Measurements from ENCODE around the gene PITX2. TPM values are rescaled to one million over a fixed set of nuclear protein-coding genes. Genes with fewer than 3 reads are reported as not detected.

PITX2 gene
- total RNA-seq, 1 experiment from 2014 or later, result not detected

DNA sequence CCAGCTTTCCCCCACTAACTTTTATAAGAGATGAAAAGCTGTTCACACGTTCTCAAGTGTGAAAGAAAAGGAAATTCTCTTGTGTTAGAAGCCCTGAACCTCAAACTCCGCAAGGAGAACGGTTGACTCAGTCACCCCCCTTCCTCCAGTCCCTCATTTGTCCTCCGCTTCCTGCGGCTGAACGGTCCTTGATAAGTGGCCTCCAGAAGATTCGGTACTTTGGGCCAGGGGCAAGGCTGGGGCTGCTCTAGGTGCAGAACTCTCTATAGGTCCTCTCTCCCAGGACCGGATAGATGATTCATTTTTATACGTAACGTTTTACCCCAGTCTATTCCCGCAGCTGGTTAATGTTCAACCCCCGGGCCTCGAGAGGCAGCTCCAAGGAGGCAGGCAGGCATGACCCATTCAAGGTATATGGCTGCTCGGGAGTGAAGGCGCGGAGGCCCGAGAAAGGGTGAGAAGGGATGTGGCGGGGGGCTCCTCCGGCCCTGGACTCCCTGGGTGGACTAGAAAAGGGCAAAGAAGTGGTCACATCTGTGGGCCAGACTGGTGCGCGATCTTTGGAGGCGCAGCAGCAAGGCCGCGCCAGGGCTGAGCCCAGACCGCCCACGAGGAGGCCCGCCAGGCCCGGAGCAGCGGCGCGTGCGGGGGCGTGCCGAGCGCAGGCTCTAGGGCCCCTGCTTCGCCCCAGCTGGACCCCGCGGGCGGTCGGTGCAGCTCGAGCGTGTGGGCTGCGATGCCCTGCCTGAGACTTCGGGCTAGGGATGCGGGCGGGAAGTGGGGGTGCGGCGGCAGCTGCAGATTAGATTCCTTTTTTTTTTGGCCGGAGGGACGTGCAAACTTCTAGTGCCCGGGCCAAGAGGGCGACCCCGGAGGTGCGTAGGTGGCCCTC is 11.7 kb downstream of the PITX2 start:
- Mint-ChIP-seq H3K9me3 (ENCODE audit: low read depth, unreplicated experiment) (no peaks in the 10 kb centered on the region), H3K27ac (ENCODE audit: unreplicated experiment) (no peak overlapping the region), H3K4me3 (ENCODE audit: low read depth, unreplicated experiment) (no peak overlapping the region), H3K4me1 (ENCODE audit: low read depth, unreplicated experiment) (peaks cover 18% of the 10 kb centered on the region), H3K27me3 (ENCODE audit: unreplicated experiment) (no peaks in the 10 kb centered on the region), H3K36me3 (ENCODE audit: insufficient read depth, unreplicated experiment) (no peaks in the 10 kb centered on the region)
- CTCF ChIA-PET, result no interaction called here
- BruUV-seq (replicated peaks), result no TSS peak
- no peak for TF ChIP-seq CTCF (IDR thresholded peaks at IDR 0.05; ENCODE audit: unreplicated experiment)
- DNase-seq, result no peak
- intact Hi-C loops (cut with micrococcal nuclease; ENCODE audit: unreplicated experiment), result no loop called here

GRCh38 chr4:110610620-110610939 is 12.3 kb downstream of the PITX2 start:
- no peaks in the 10 kb centered on the region for H3K9me3 Mint-ChIP-seq (ENCODE audit: low read depth, unreplicated experiment)
- BruUV-seq (replicated peaks), result no TSS peak
- H3K27ac Mint-ChIP-seq (ENCODE audit: unreplicated experiment), result no peak overlapping the region
- H3K36me3 Mint-ChIP-seq (ENCODE audit: insufficient read depth, unreplicated experiment), result no peaks in the 10 kb centered on the region
- CTCF ChIA-PET, result no interaction called here
- no peaks in the 10 kb centered on the region for H3K27me3 Mint-ChIP-seq (ENCODE audit: unreplicated experiment)
- H3K4me3 Mint-ChIP-seq (ENCODE audit: low read depth, unreplicated experiment), result no peak overlapping the region
- TF ChIP-seq CTCF (IDR thresholded peaks at IDR 0.05; ENCODE audit: unreplicated experiment), result no peak
- peaks cover 18% of the 10 kb centered on the region for H3K4me1 Mint-ChIP-seq (ENCODE audit: low read depth, unreplicated experiment)
- no peak for DNase-seq
- intact Hi-C loops (cut with micrococcal nuclease; ENCODE audit: unreplicated experiment), result no loop called here

- no peak overlapping the region for H3K27ac Mint-ChIP-seq (ENCODE audit: unreplicated experiment)
- CTCF ChIA-PET, result no interaction called here
- TF ChIP-seq CTCF (IDR thresholded peaks at IDR 0.05; ENCODE audit: unreplicated experiment), result no peak
Measured at GRCh38 chr4:110609044-110609750, 13.7 kb downstream of the PITX2 start.

GRCh38 chr4:110605077-110605476 is 17.8 kb downstream of the PITX2 start:
- no peaks in the 10 kb centered on the region for H3K9me3 Mint-ChIP-seq (ENCODE audit: low read depth, unreplicated experiment)
- no TSS peak for BruUV-seq (replicated peaks)
- H3K36me3 Mint-ChIP-seq (ENCODE audit: insufficient read depth, unreplicated experiment), result no peaks in the 10 kb centered on the region
- H3K4me3 Mint-ChIP-seq (ENCODE audit: low read depth, unreplicated experiment), result no peak overlapping the region
- CTCF ChIA-PET, result no interaction called here
- TF ChIP-seq CTCF (IDR thresholded peaks at IDR 0.05; ENCODE audit: unreplicated experiment), result no peak
- intact Hi-C loops (cut with micrococcal nuclease; ENCODE audit: unreplicated experiment), result no loop called here
- DNase-seq, result no peak
- peaks cover 18% of the 10 kb centered on the region for H3K4me1 Mint-ChIP-seq (ENCODE audit: low read depth, unreplicated experiment)
- no peak overlapping the region for H3K27ac Mint-ChIP-seq (ENCODE audit: unreplicated experiment)
- no peaks in the 10 kb centered on the region for H3K27me3 Mint-ChIP-seq (ENCODE audit: unreplicated experiment)

More at GRCh38 chr4:110609044-110609750, 13.7 kb downstream of the PITX2 start:
- H3K4me3 Mint-ChIP-seq (ENCODE audit: low read depth, unreplicated experiment), result no peak overlapping the region
- BruUV-seq (replicated peaks), result no TSS peak
- H3K9me3 Mint-ChIP-seq (ENCODE audit: low read depth, unreplicated experiment), result no peaks in the 10 kb centered on the region
- intact Hi-C loops (cut with micrococcal nuclease; ENCODE audit: unreplicated experiment), result no loop called here
- no peaks in the 10 kb centered on the region for H3K27me3 Mint-ChIP-seq (ENCODE audit: unreplicated experiment)
- peaks cover 18% of the 10 kb centered on the region for H3K4me1 Mint-ChIP-seq (ENCODE audit: low read depth, unreplicated experiment)
- H3K36me3 Mint-ChIP-seq (ENCODE audit: insufficient read depth, unreplicated experiment), result no peaks in the 10 kb centered on the region
- no peak for DNase-seq
